Activated T-helper 17 cell treated with anti-CD3 and anti-CD28 coated beads, Interleukin-2, amount 50 U/mL, for 72 hours (primary cell): Measurements from ENCODE around the gene SPARCL1. TPM values are rescaled to one million over a fixed set of nuclear protein-coding genes. Genes with fewer than 3 reads are reported as not detected.
"Not testable (repeated sequence)": the region's sequence is repeated elsewhere in the genome, so short reads cannot be mapped to it uniquely, and the experiment has no call there.

ENCODE experiments used
- ATAC-seq: fragments of 150-1000 bp; cut with Tn5 transposase; replicated peaks from 2 replicates; pipeline ENCODE4 v1.10.0; 2021; ENCODE audit warnings: mild to moderate bottlenecking, moderate library complexity
- H3K27ac Mint-ChIP-seq: one replicate; pipeline ENCODE4 v1.8.0; 2022; ENCODE audit warnings: mixed read lengths
- H3K27me3 Mint-ChIP-seq: one replicate; pipeline ENCODE4 v1.8.0; 2022; ENCODE audit warnings: mixed read lengths
- H3K36me3 Mint-ChIP-seq: one replicate; pipeline ENCODE4 v1.8.0; 2022; ENCODE audit warnings: low read depth, mild to moderate bottlenecking, mixed read lengths
- H3K4me1 Mint-ChIP-seq: one replicate; pipeline ENCODE4 v1.8.0; 2022; ENCODE audit warnings: mixed read lengths
- H3K4me3 Mint-ChIP-seq: one replicate; pipeline ENCODE4 v1.8.0; 2022; ENCODE audit warnings: mild to moderate bottlenecking, mixed read lengths
- H3K9me3 Mint-ChIP-seq: one replicate; pipeline ENCODE4 v1.8.0; 2022; ENCODE audit warnings: mixed read lengths
- total RNA-seq, 2 donors: library from RNA; stranded (reverse); gene quantifications; one replicate each; pipeline ENCODE4 v1.2.3, GENCODE V29; 2022

The SPARCL1 gene
- total RNA-seq, 2 donors from 2014 or later = 0.11 TPM; not detected in 1

- ATAC-seq = peak; percentile 92
- H3K27ac Mint-ChIP-seq = peak overlapping the region; percentile 79
- peaks cover 4% of the 10 kb centered on the region for H3K27me3 Mint-ChIP-seq
- H3K4me3 Mint-ChIP-seq = peak overlapping the region; percentile 69
- no peaks in the 10 kb centered on the region for H3K9me3 Mint-ChIP-seq
- H3K36me3 Mint-ChIP-seq = no peaks in the 10 kb centered on the region
- H3K4me1 Mint-ChIP-seq = peaks cover 9% of the 10 kb centered on the region
Measured at GRCh38 chr4:87499403-87500091, 29.6 kb downstream of the SPARCL1 start.

GRCh38 chr4:87498446-87498900 lies 30.7 kb downstream of the SPARCL1 start:
- Mint-ChIP-seq H3K27ac (no peak overlapping the region), H3K9me3 (peaks cover 5% of the 10 kb centered on the region), H3K4me1 (peaks cover 9% of the 10 kb centered on the region), H3K4me3 (peak overlapping the region; percentile 27), H3K36me3 (no peaks in the 10 kb centered on the region), H3K27me3 (peaks cover 4% of the 10 kb centered on the region)
- peak; percentile 64 for ATAC-seq

- Mint-ChIP-seq H3K4me1 (peaks cover 9% of the 10 kb centered on the region), H3K27me3 (no peaks in the 10 kb centered on the region), H3K36me3 (no peaks in the 10 kb centered on the region), H3K9me3 (peaks cover 11% of the 10 kb centered on the region), H3K27ac (no peak overlapping the region), H3K4me3 (no peak overlapping the region)
- ATAC-seq = no peak
Measured at GRCh38 chr4:87497578-87497977, 31.6 kb downstream of the SPARCL1 start.

GRCh38 chr4:87497159-87497558 lies 32.0 kb downstream of the SPARCL1 start:
- Mint-ChIP-seq H3K9me3 (peaks cover 11% of the 10 kb centered on the region), H3K27me3 (no peaks in the 10 kb centered on the region), H3K27ac (no peak overlapping the region), H3K4me3 (no peak overlapping the region), H3K4me1 (peaks cover 9% of the 10 kb centered on the region), H3K36me3 (no peaks in the 10 kb centered on the region)
- no peak for ATAC-seq

- Mint-ChIP-seq H3K36me3 (no peaks in the 10 kb centered on the region), H3K4me3 (no peak overlapping the region), H3K9me3 (peaks cover 11% of the 10 kb centered on the region), H3K27ac (no peak overlapping the region), H3K27me3 (peaks cover under 1% of the 10 kb centered on the region), H3K4me1 (no peaks in the 10 kb centered on the region)
- no peak for ATAC-seq
Measured at GRCh38 chr4:87493115-87493514, 36.1 kb downstream of the SPARCL1 start.

GRCh38 chr4:87491851-87492250 lies 37.3 kb downstream of the SPARCL1 start:
- ATAC-seq, H3K27me3 Mint-ChIP-seq, H3K4me1 Mint-ChIP-seq, H3K36me3 Mint-ChIP-seq, H3K27ac Mint-ChIP-seq, H3K4me3 Mint-ChIP-seq: not testable (repeated sequence)
- peaks cover 11% of the 10 kb centered on the region for H3K9me3 Mint-ChIP-seq

GRCh38 chr4:87491436-87491835 lies 37.7 kb downstream of the SPARCL1 start:
- H3K27ac Mint-ChIP-seq = no peak overlapping the region
- peaks cover 11% of the 10 kb centered on the region for H3K9me3 Mint-ChIP-seq
- ATAC-seq = no peak
- peaks cover 5% of the 10 kb centered on the region for H3K27me3 Mint-ChIP-seq
- H3K4me3 Mint-ChIP-seq = no peak overlapping the region
- H3K4me1 Mint-ChIP-seq = no peaks in the 10 kb centered on the region
- no peaks in the 10 kb centered on the region for H3K36me3 Mint-ChIP-seq

- Mint-ChIP-seq H3K36me3 (no peaks in the 10 kb centered on the region), H3K4me1 (no peaks in the 10 kb centered on the region), H3K9me3 (peaks cover 11% of the 10 kb centered on the region), H3K27ac (no peak overlapping the region), H3K4me3 (no peak overlapping the region), H3K27me3 (peaks cover 5% of the 10 kb centered on the region)
- no peak for ATAC-seq
Measured at GRCh38 chr4:87490664-87491369, 38.4 kb downstream of the SPARCL1 start.

GRCh38 chr4:87489678-87490077 lies 39.5 kb downstream of the SPARCL1 start:
- peaks cover 5% of the 10 kb centered on the region for H3K27me3 Mint-ChIP-seq
- no peak overlapping the region for H3K4me3 Mint-ChIP-seq
- no peaks in the 10 kb centered on the region for H3K4me1 Mint-ChIP-seq
- H3K27ac Mint-ChIP-seq = no peak overlapping the region
- no peak for ATAC-seq
- peaks cover 11% of the 10 kb centered on the region for H3K9me3 Mint-ChIP-seq
- no peaks in the 10 kb centered on the region for H3K36me3 Mint-ChIP-seq

- not testable (repeated sequence) for H3K36me3 Mint-ChIP-seq, H3K4me1 Mint-ChIP-seq, H3K4me3 Mint-ChIP-seq, H3K27ac Mint-ChIP-seq, ATAC-seq, H3K9me3 Mint-ChIP-seq, H3K27me3 Mint-ChIP-seq
Measured at GRCh38 chr4:87488666-87489065, 40.5 kb downstream of the SPARCL1 start.

- H3K4me3 Mint-ChIP-seq, H3K36me3 Mint-ChIP-seq, H3K4me1 Mint-ChIP-seq, H3K27ac Mint-ChIP-seq, H3K27me3 Mint-ChIP-seq, H3K9me3 Mint-ChIP-seq, ATAC-seq: not testable (repeated sequence)
Measured at GRCh38 chr4:87483247-87483646, 45.9 kb downstream of the SPARCL1 start.

- no peaks in the 10 kb centered on the region for H3K36me3 Mint-ChIP-seq
- H3K27me3 Mint-ChIP-seq = no peaks in the 10 kb centered on the region
- H3K4me1 Mint-ChIP-seq = no peaks in the 10 kb centered on the region
- H3K9me3 Mint-ChIP-seq = no peaks in the 10 kb centered on the region
- no peak overlapping the region for H3K4me3 Mint-ChIP-seq
- H3K27ac Mint-ChIP-seq = no peak overlapping the region
- no peak for ATAC-seq
Measured at GRCh38 chr4:87481377-87481776, 47.8 kb downstream of the SPARCL1 start.

- Mint-ChIP-seq H3K4me3 (no peak overlapping the region), H3K27me3 (no peaks in the 10 kb centered on the region), H3K36me3 (no peaks in the 10 kb centered on the region), H3K9me3 (no peaks in the 10 kb centered on the region), H3K4me1 (no peaks in the 10 kb centered on the region), H3K27ac (no peak overlapping the region)
- ATAC-seq = no peak
Measured at GRCh38 chr4:87478732-87479250, 50.4 kb downstream of the SPARCL1 start.

GRCh38 chr4:87476934-87477333 lies 52.2 kb downstream of the SPARCL1 start:
- Mint-ChIP-seq H3K36me3 (no peaks in the 10 kb centered on the region), H3K27me3 (no peaks in the 10 kb centered on the region), H3K4me1 (no peaks in the 10 kb centered on the region), H3K9me3 (no peaks in the 10 kb centered on the region), H3K4me3 (no peak overlapping the region), H3K27ac (no peak overlapping the region)
- no peak for ATAC-seq

- H3K27ac Mint-ChIP-seq = peak overlapping the region; percentile 36
- H3K9me3 Mint-ChIP-seq = no peaks in the 10 kb centered on the region
- peaks cover 4% of the 10 kb centered on the region for H3K4me1 Mint-ChIP-seq
- H3K4me3 Mint-ChIP-seq = no peak overlapping the region
- H3K36me3 Mint-ChIP-seq = no peaks in the 10 kb centered on the region
- ATAC-seq = peak; percentile 77
- H3K27me3 Mint-ChIP-seq = no peaks in the 10 kb centered on the region
Measured at GRCh38 chr4:87469390-87469789, 59.8 kb downstream of the SPARCL1 start.
